ENCODE measurements around the gene KCNK1.

The KCNK1 gene

GRCh38 chr1:233625087-233625486, 11.2 kb downstream of the KCNK1 start:
- H3K36me3 ChIP-seq (ENCODE audit: control insufficient read depth, insufficient read depth, low read length), result no peaks in the 10 kb centered on the region
- no peak overlapping the region for H3K4me3 ChIP-seq (ENCODE audit: low read depth, low read length)
- H3K4me1 ChIP-seq, result no peaks in the 10 kb centered on the region
- H2AFZ ChIP-seq, result no peak overlapping the region
- H3K27ac ChIP-seq, result no peak overlapping the region
- H3K9me3 ChIP-seq (ENCODE audit: control insufficient read depth, low read length), result no peaks in the 10 kb centered on the region
- H3K79me2 ChIP-seq, result no peaks in the 10 kb centered on the region
- no peak overlapping the region for H3K4me2 ChIP-seq (ENCODE audit: low read length)
- no peak overlapping the region for H3K9ac ChIP-seq
- TF ChIP-seq CTCF (IDR thresholded peaks at IDR 0.05), result no peak
- H3K27me3 ChIP-seq (ENCODE audit: control insufficient read depth, insufficient read depth, low read length), result no peaks in the 10 kb centered on the region

GRCh38 chr1:233625510-233625981, 11.6 kb downstream of the KCNK1 start:
- no peak overlapping the region for H3K4me3 ChIP-seq (ENCODE audit: low read depth, low read length)
- no peaks in the 10 kb centered on the region for H3K36me3 ChIP-seq (ENCODE audit: control insufficient read depth, insufficient read depth, low read length)
- no peaks in the 10 kb centered on the region for H3K79me2 ChIP-seq
- no peak overlapping the region for H3K9ac ChIP-seq
- no peaks in the 10 kb centered on the region for H3K27me3 ChIP-seq (ENCODE audit: control insufficient read depth, insufficient read depth, low read length)
- H2AFZ ChIP-seq, result no peak overlapping the region
- H3K4me1 ChIP-seq, result no peaks in the 10 kb centered on the region
- H3K9me3 ChIP-seq (ENCODE audit: control insufficient read depth, low read length), result no peaks in the 10 kb centered on the region
- TF ChIP-seq CTCF (IDR thresholded peaks at IDR 0.05), result no peak
- H3K27ac ChIP-seq, result no peak overlapping the region
- no peak overlapping the region for H3K4me2 ChIP-seq (ENCODE audit: low read length)

GRCh38 chr1:233627376-233627775, 13.5 kb downstream of the KCNK1 start:
- H3K27me3 ChIP-seq (ENCODE audit: control insufficient read depth, insufficient read depth, low read length), result no peaks in the 10 kb centered on the region
- no peak overlapping the region for H2AFZ ChIP-seq
- no peak overlapping the region for H3K27ac ChIP-seq
- no peak for TF ChIP-seq CTCF (IDR thresholded peaks at IDR 0.05)
- H3K4me3 ChIP-seq (ENCODE audit: low read depth, low read length), result no peak overlapping the region
- no peaks in the 10 kb centered on the region for H3K36me3 ChIP-seq (ENCODE audit: control insufficient read depth, insufficient read depth, low read length)
- H3K9ac ChIP-seq, result no peak overlapping the region
- no peaks in the 10 kb centered on the region for H3K4me1 ChIP-seq
- no peaks in the 10 kb centered on the region for H3K79me2 ChIP-seq
- no peaks in the 10 kb centered on the region for H3K9me3 ChIP-seq (ENCODE audit: control insufficient read depth, low read length)
- no peak overlapping the region for H3K4me2 ChIP-seq (ENCODE audit: low read length)

GRCh38 chr1:233627823-233628222, 13.9 kb downstream of the KCNK1 start:
- no peaks in the 10 kb centered on the region for H3K4me1 ChIP-seq
- H3K79me2 ChIP-seq, result no peaks in the 10 kb centered on the region
- H3K27ac ChIP-seq, result no peak overlapping the region
- H3K4me2 ChIP-seq (ENCODE audit: low read length), result no peak overlapping the region
- H3K9ac ChIP-seq, result no peak overlapping the region
- H3K27me3 ChIP-seq (ENCODE audit: control insufficient read depth, insufficient read depth, low read length), result no peaks in the 10 kb centered on the region
- H2AFZ ChIP-seq, result no peak overlapping the region
- no peak overlapping the region for H3K4me3 ChIP-seq (ENCODE audit: low read depth, low read length)
- TF ChIP-seq CTCF (IDR thresholded peaks at IDR 0.05), result no peak
- no peaks in the 10 kb centered on the region for H3K36me3 ChIP-seq (ENCODE audit: control insufficient read depth, insufficient read depth, low read length)
- no peaks in the 10 kb centered on the region for H3K9me3 ChIP-seq (ENCODE audit: control insufficient read depth, low read length)

- Histone ChIP-seq H3K9me3 (ENCODE audit: control insufficient read depth, low read length) (no peaks in the 10 kb centered on the region), H3K4me1 (no peaks in the 10 kb centered on the region), H3K36me3 (ENCODE audit: control insufficient read depth, insufficient read depth, low read length) (no peaks in the 10 kb centered on the region), H3K27ac (no peak overlapping the region), H3K9ac (no peak overlapping the region), H2AFZ (no peak overlapping the region), H3K4me3 (ENCODE audit: low read depth, low read length) (no peak overlapping the region), H3K79me2 (no peaks in the 10 kb centered on the region), H3K27me3 (ENCODE audit: control insufficient read depth, insufficient read depth, low read length) (no peaks in the 10 kb centered on the region), H3K4me2 (ENCODE audit: low read length) (no peak overlapping the region)
- no peak for TF ChIP-seq CTCF (IDR thresholded peaks at IDR 0.05)
These were observed 15.5 kb downstream of the KCNK1 start for GRCh38 chr1:233629305-233629935.

Data from parathyroid adenoma (tissue), 2 donors.